ENCODE measurements around the gene C22orf39.

- no peak for TF ChIP-seq TAF1 (IDR thresholded peaks at IDR 0.05; ENCODE audit: low read depth, low read length)
- no peak for TF ChIP-seq POLR2A (IDR thresholded peaks at IDR 0.05; ENCODE audit: low read depth, low read length)
- TF ChIP-seq POLR2AphosphoS5 (IDR thresholded peaks at IDR 0.05; ENCODE audit: low read depth, low read length): no peak
- no peak for TF ChIP-seq PAX5 (IDR thresholded peaks at IDR 0.05; ENCODE audit: insufficient read depth, low read length, severe bottlenecking)
- TF ChIP-seq SPI1 (IDR thresholded peaks at IDR 0.05; ENCODE audit: low read depth, low read length): no peak
Measured at GRCh38 chr22:19406281-19406811, 41.2 kb downstream of the C22orf39 start.
